Measurements from ENCODE around the gene ATP9A. TPM values are rescaled to one million over a fixed set of nuclear protein-coding genes. Genes with fewer than 3 reads are reported as not detected.

ATP9A gene
- polyA plus RNA-seq, 1 donor from 2014 or later, result 56.1 TPM

GRCh38 chr20:51570739-51571459, 197.3 kb downstream of the ATP9A start:
- no peak overlapping the region for H2AFZ ChIP-seq (ENCODE audit: low read depth, low read length)
- H3K4me3 ChIP-seq (ENCODE audit: low read length), result no peak overlapping the region

More at GRCh38 chr20:51570739-51571459, 197.3 kb downstream of the ATP9A start:
- TF ChIP-seq MXI1 (conservative IDR thresholded peaks at IDR 0.05; ENCODE audit: poor library complexity, severe bottlenecking) (no peak), EZH2 (IDR thresholded peaks at IDR 0.05; ENCODE audit: borderline replicate concordance, insufficient read depth, low read length, poor library complexity, severe bottlenecking) (no peak), RAD21 (conservative IDR thresholded peaks at IDR 0.05) (no peak), SMC3 (conservative IDR thresholded peaks at IDR 0.05; ENCODE audit: poor library complexity) (no peak), CTCF (IDR thresholded peaks at IDR 0.05; ENCODE audit: poor library complexity, severe bottlenecking) (no peak), EP300 (conservative IDR thresholded peaks at IDR 0.05; ENCODE audit: poor library complexity, severe bottlenecking) (no peak), POLR2AphosphoS5 (IDR thresholded peaks at IDR 0.05) (no peak), TAF1 (IDR thresholded peaks at IDR 0.05; ENCODE audit: low read depth) (no peak), REST (IDR thresholded peaks at IDR 0.05; ENCODE audit: borderline replicate concordance) (no peak)
- no peak overlapping the region for H3K4me2 ChIP-seq (ENCODE audit: low read length)
- no peak overlapping the region for H3K9ac ChIP-seq (ENCODE audit: low read length)
- no peaks in the 10 kb centered on the region for H3K9me2 ChIP-seq (ENCODE audit: insufficient read depth, low read length)
- no peaks in the 10 kb centered on the region for H4K20me1 ChIP-seq (ENCODE audit: insufficient read depth)
- no peaks in the 10 kb centered on the region for H3K36me3 ChIP-seq (ENCODE audit: insufficient read depth, low read length)
- H3K9me3 ChIP-seq (ENCODE audit: low read length), result no peaks in the 10 kb centered on the region
- no peaks in the 10 kb centered on the region for H3K27me3 ChIP-seq (ENCODE audit: insufficient read depth, low read depth, low read length)
- no peaks in the 10 kb centered on the region for H3K79me2 ChIP-seq (replicated peaks; ENCODE audit: insufficient read depth, low read length)
- H3F3A ChIP-seq (ENCODE audit: insufficient read depth, low read length, poor library complexity, severe bottlenecking), result no peaks in the 10 kb centered on the region
- no peak overlapping the region for H3K27ac ChIP-seq (ENCODE audit: low read length)

Measured in neural cell (in vitro differentiated cells).